Gastroesophageal sphincter (tissue), 4 donors: ENCODE data around the gene DPM2. TPM values are rescaled to one million over a fixed set of nuclear protein-coding genes. Genes with fewer than 3 reads are reported as not detected.

Experiments
- ATAC-seq: fragments of 150-250 bp; one replicate; pipeline ENCODE4 v1.9.1; 2016; ENCODE audit warnings: mild to moderate bottlenecking, moderate library complexity
- H3K27ac ChIP-seq, 4 donors: fragments of 200-600 bp; sonication (generic) in 3 of 4; 1 replicate in 3 of 4; 2 replicates in 1 of 4; pipeline ENCODE4 v1.5.1; 2016 to 2019
- H3K27me3 ChIP-seq: fragments of 200-600 bp; sonication (generic); one replicate; pipeline ENCODE4 v1.5.1; 2019
- H3K36me3 ChIP-seq, 2 donors: fragments of 200-600 bp; sonication (generic); one replicate each; pipeline ENCODE4 v1.5.1; 2019; ENCODE audit warnings: control low read depth in 1 of 2
- H3K4me1 ChIP-seq, 3 donors: fragments of 200-600 bp; sonication (generic); 1 replicate in 2 of 3; 2 replicates in 1 of 3; pipeline ENCODE4 v1.5.1; 2016 to 2019; ENCODE audit warnings: control low read depth in 2 of 3
- H3K4me3 ChIP-seq, 2 donors: fragments of 200-600 bp; sonication (generic); one replicate each; pipeline ENCODE4 v1.5.1; 2019; ENCODE audit warnings: mild to moderate bottlenecking in 1 of 2, moderate library complexity in 1 of 2
- H3K9me3 ChIP-seq, 3 donors: fragments of 200-600 bp; sonication (generic); one replicate each; pipeline ENCODE4 v1.5.1; 2017 to 2019; ENCODE audit warnings: control low read depth in 2 of 3
- CTCF ChIP-seq, 4 experiments: fragments of 200-600 bp in 2 of 4; fragments of 450-650 bp in 2 of 4; sonication (generic) in 1 of 4; IDR thresholded peaks; one replicate each; pipeline ENCODE4 v1.5.1; 2017 to 2019; ENCODE audit warnings: antibody characterized with exemption in 4 of 4, mild to moderate bottlenecking in 2 of 4, moderate library complexity in 2 of 4
- EP300 ChIP-seq: sonication (generic); formaldehyde crosslinking; IDR thresholded peaks from one replicate; pipeline ENCODE4 v1.6.1; 2017; ENCODE audit warnings: antibody characterized with exemption, mild to moderate bottlenecking
- POLR2A ChIP-seq, 2 donors: fragments of 450-650 bp; IDR thresholded peaks; one replicate each; pipeline ENCODE4 v1.6.1; 2017; ENCODE audit warnings: antibody characterized with exemption in 2 of 2, mild to moderate bottlenecking in 2 of 2, moderate library complexity in 1 of 2
- POLR2AphosphoS5 ChIP-seq: sonication (generic); formaldehyde crosslinking; IDR thresholded peaks from one replicate; pipeline ENCODE4 v1.6.1; 2017; ENCODE audit warnings: antibody characterized with exemption
- WGBS, 2 donors: methylation state at CpG; one replicate each; pipeline ENCODE4 v1.1.5; 2018; ENCODE audit warnings: low coverage in 1 of 2; 5-methylcytosine and 5-hydroxymethylcytosine counted together
- total RNA-seq, 4 donors: library from RNA; depleted of rRNA; stranded (reverse); fragments of >200 nt; gene quantifications; one replicate each; pipeline ENCODE4 v1.1.0, GENCODE V29; 2016

DPM2 gene
- total RNA-seq, 4 donors from 2014 or later: 8.9 to 15.0 (median 11.2) TPM

- TF ChIP-seq CTCF (IDR thresholded peaks at IDR 0.05): no peak
- no peak for TF ChIP-seq POLR2A (IDR thresholded peaks at IDR 0.05)
- no peak for TF ChIP-seq EP300
- no peak for TF ChIP-seq POLR2AphosphoS5
- Histone ChIP-seq H3K4me3 (no peak overlapping the region), H3K27me3 (peaks cover 63% of the 10 kb centered on the region), H3K4me1 (peaks cover 0 to 43% (median 26%) of the 10 kb centered on the region in 3 donors), H3K27ac (no peak overlapping the region), H3K9me3 (no peaks in the 10 kb centered on the region), H3K36me3 (peaks cover 0 to 8% of the 10 kb centered on the region in 2 donors)
- no peak for ATAC-seq
- WGBS, 2 donors: 44% methylated on average over 4 of the region's 11 CpGs; no CpG with 5 or more reads in 1 of the 2 donors
These were observed 8.7 kb downstream of the DPM2 start for GRCh38 chr9:127928676-127929624.

GRCh38 chr9:127927988-127928675 is 9.5 kb downstream of the DPM2 start:
- no peak for ATAC-seq
- WGBS, 2 donors: no CpG with 5 or more reads among the region's 24 CpGs
- H3K27ac ChIP-seq: no peak overlapping the region
- peaks cover 0 to under 1% of the 10 kb centered on the region in 2 donors for H3K36me3 ChIP-seq
- H3K4me1 ChIP-seq: peaks cover 0 to 43% (median 26%) of the 10 kb centered on the region in 3 donors
- H3K27me3 ChIP-seq: peaks cover 70% of the 10 kb centered on the region
- TF ChIP-seq EP300: no peak
- TF ChIP-seq CTCF (IDR thresholded peaks at IDR 0.05): no peak
- TF ChIP-seq POLR2AphosphoS5: no peak
- TF ChIP-seq POLR2A (IDR thresholded peaks at IDR 0.05): no peak
- no peaks in the 10 kb centered on the region for H3K9me3 ChIP-seq
- H3K4me3 ChIP-seq: peak overlapping the region in 1 of 2 donors; percentile 27

DNA sequence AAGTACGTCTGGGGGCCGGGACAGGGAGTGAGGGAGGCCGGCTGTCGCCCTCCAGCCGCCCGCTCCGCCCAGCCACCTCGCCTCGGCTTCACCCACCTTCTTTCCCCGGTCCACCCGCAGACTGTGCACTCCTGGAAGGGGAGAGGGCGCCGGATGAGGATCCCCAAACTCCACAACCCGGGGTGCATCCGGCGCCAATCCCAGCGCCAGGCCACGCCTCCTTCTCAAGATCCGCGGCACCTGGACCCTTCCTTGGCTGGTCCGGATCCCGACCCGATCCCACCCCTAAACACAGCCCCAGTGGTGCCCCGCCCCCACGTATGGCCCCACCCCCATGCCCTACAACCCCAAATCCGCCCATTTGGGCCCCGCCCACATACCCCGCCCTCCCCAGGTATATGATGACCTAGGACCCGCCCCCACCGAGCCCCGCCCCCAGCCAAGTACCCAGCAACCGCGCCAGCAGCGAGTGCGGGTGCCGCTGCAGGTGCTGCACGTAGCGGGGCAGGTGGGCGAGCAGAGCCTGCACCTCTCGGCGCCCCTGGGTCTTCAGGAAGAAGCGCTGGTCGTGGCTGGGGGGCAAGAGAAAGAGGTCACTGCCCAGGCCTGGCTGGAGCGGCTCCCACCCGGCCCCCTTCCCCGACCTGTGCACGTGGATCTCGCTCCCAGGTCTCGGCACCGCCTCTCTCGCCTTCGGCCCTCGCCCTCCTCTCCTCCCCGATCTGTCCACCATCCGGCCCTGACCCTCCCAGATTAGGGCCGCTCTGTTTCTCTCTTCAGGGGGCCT is 10.3 kb downstream of the DPM2 start:
- H3K4me1 ChIP-seq: peaks cover 0 to 43% (median 26%) of the 10 kb centered on the region in 3 donors
- no peak for ATAC-seq
- TF ChIP-seq CTCF (IDR thresholded peaks at IDR 0.05) (no peak), EP300 (no peak), POLR2A (IDR thresholded peaks at IDR 0.05) (no peak), POLR2AphosphoS5 (no peak)
- peaks cover 71% of the 10 kb centered on the region for H3K27me3 ChIP-seq
- no peaks in the 10 kb centered on the region for H3K36me3 ChIP-seq
- H3K4me3 ChIP-seq: peak overlapping the region in 1 of 2 donors; percentile 27
- 7% methylated on average over 3 of the region's 56 CpGs; no CpG with 5 or more reads in 1 of the 2 donors for WGBS, 2 donors
- H3K27ac ChIP-seq: no peak overlapping the region
- H3K9me3 ChIP-seq: no peaks in the 10 kb centered on the region

- TF ChIP-seq EP300 (no peak), POLR2AphosphoS5 (no peak), CTCF (IDR thresholded peaks at IDR 0.05) (no peak), POLR2A (IDR thresholded peaks at IDR 0.05) (no peak)
- H3K27ac ChIP-seq: no peak overlapping the region
- H3K4me1 ChIP-seq: peaks cover 0 to 47% (median 26%) of the 10 kb centered on the region in 3 donors
- H3K27me3 ChIP-seq: peaks cover 74% of the 10 kb centered on the region
- no peaks in the 10 kb centered on the region for H3K36me3 ChIP-seq
- peak overlapping the region in 1 of 2 donors; percentile 27 for H3K4me3 ChIP-seq
- no peaks in the 10 kb centered on the region for H3K9me3 ChIP-seq
- ATAC-seq: no peak
- no CpG with 5 or more reads among the region's 19 CpGs for WGBS, 2 donors
These were observed 10.8 kb downstream of the DPM2 start for GRCh38 chr9:127926906-127927200.
